H9 (cell line): ENCODE results near the gene TRIO. TPM values are rescaled to one million over a fixed set of nuclear protein-coding genes. Genes with fewer than 3 reads are reported as not detected.
A peak's percentile ranks its signal among the peaks of the same experiment; 100 is the strongest.

Experiments used
- DNase-seq: peaks from one replicate; pipeline ENCODE4 v3.0.0-alpha.2; 2017
- H2AFZ ChIP-seq: one replicate; pipeline ENCODE4 v1.6.1; 2013; ENCODE audit warnings: mild to moderate bottlenecking, low read length, control low read depth, moderate library complexity
- H2AK5ac ChIP-seq: 2 replicates; pipeline ENCODE4 v1.6.1; 2013; ENCODE audit warnings: low read length, control low read depth, mixed read lengths; ENCODE audit not compliant: insufficient read length
- H2BK120ac ChIP-seq: one replicate; pipeline ENCODE4 v1.6.1; 2013; ENCODE audit warnings: low read depth, mild to moderate bottlenecking, low read length, control low read depth, inconsistent platforms; ENCODE audit not compliant: poor library complexity, severe bottlenecking
- H2BK12ac ChIP-seq: 2 replicates; pipeline ENCODE4 v1.6.1; 2013; ENCODE audit warnings: low read length, control low read depth, mixed read lengths, low read depth; ENCODE audit not compliant: insufficient read length
- H2BK15ac ChIP-seq: 2 replicates; pipeline ENCODE4 v1.6.1; 2013; ENCODE audit warnings: low read depth, low read length, control low read depth
- H2BK20ac ChIP-seq: one replicate; pipeline ENCODE4 v1.6.1; 2013; ENCODE audit warnings: low read depth, mild to moderate bottlenecking, low read length, control low read depth, inconsistent platforms; ENCODE audit not compliant: poor library complexity, severe bottlenecking
- H2BK5ac ChIP-seq: 2 replicates; pipeline ENCODE4 v1.6.1; 2013; ENCODE audit warnings: low read length, control low read depth, mixed read lengths; ENCODE audit not compliant: insufficient read length
- H3K14ac ChIP-seq: 2 replicates; pipeline ENCODE4 v1.6.1; 2013; ENCODE audit warnings: low read length, control low read depth; ENCODE audit not compliant: insufficient read depth
- H3K18ac ChIP-seq: 2 replicates; pipeline ENCODE4 v1.6.1; 2013; ENCODE audit warnings: low read depth, mild to moderate bottlenecking, mixed read lengths, low read length, control low read depth; ENCODE audit not compliant: insufficient read length
- H3K23ac ChIP-seq: 2 replicates; pipeline ENCODE4 v1.6.1; 2013; ENCODE audit warnings: low read length, control low read depth, mixed read lengths, low read depth; ENCODE audit not compliant: insufficient read length
- H3K23me2 ChIP-seq: 2 replicates; pipeline ENCODE4 v1.6.1; 2013; ENCODE audit warnings: low read depth, mild to moderate bottlenecking, mixed read lengths, low read length, control low read depth; ENCODE audit not compliant: insufficient read length, poor library complexity, severe bottlenecking
- H3K27ac ChIP-seq: 2 replicates; pipeline ENCODE4 v1.5.1; 2013; ENCODE audit warnings: low read length, control low read depth, mixed read lengths, low read depth; ENCODE audit not compliant: insufficient read length
- H3K27me3 ChIP-seq: 2 replicates; pipeline ENCODE4 v1.6.1; 2013; ENCODE audit warnings: low read length, control low read depth, inconsistent platforms; ENCODE audit not compliant: insufficient read depth
- H3K4ac ChIP-seq: 2 replicates; pipeline ENCODE4 v1.6.1; 2013; ENCODE audit warnings: low read depth, mild to moderate bottlenecking, control low read depth, inconsistent platforms, low read length, moderate library complexity
- H3K4me1 ChIP-seq: 2 replicates; pipeline ENCODE4 v1.6.1; 2013; ENCODE audit warnings: low read length, control low read depth, inconsistent platforms; ENCODE audit not compliant: insufficient read depth
- H3K4me2 ChIP-seq: 2 replicates; pipeline ENCODE4 v1.6.1; 2013; ENCODE audit warnings: low read length, control low read depth, mixed read lengths; ENCODE audit not compliant: insufficient read length, insufficient read depth
- H3K56ac ChIP-seq: 2 replicates; pipeline ENCODE4 v1.6.1; 2013; ENCODE audit warnings: low read depth, mild to moderate bottlenecking, mixed read lengths, low read length, control low read depth; ENCODE audit not compliant: insufficient read length
- H3K79me1 ChIP-seq: 2 replicates; pipeline ENCODE4 v1.6.1; 2013; ENCODE audit warnings: low read depth, mild to moderate bottlenecking, moderate library complexity, low read length, control low read depth, inconsistent platforms; ENCODE audit not compliant: insufficient read depth, poor library complexity, severe bottlenecking
- H3K79me2 ChIP-seq: 2 replicates; pipeline ENCODE4 v1.6.1; 2013; ENCODE audit warnings: low read length, control low read depth, inconsistent platforms; ENCODE audit not compliant: insufficient read depth
- H3K9ac ChIP-seq: 2 replicates; pipeline ENCODE4 v1.6.1; 2013; ENCODE audit warnings: low read length, control low read depth, mixed read lengths; ENCODE audit not compliant: insufficient read length; ENCODE audit errors: extremely low read depth
- H3K9me3 ChIP-seq: one replicate; pipeline ENCODE4 v1.6.1; 2013; ENCODE audit warnings: low read depth, low read length, inconsistent platforms; ENCODE audit not compliant: control insufficient read depth
- H3T11ph ChIP-seq: one replicate; pipeline ENCODE4 v1.6.1; 2013; ENCODE audit warnings: mild to moderate bottlenecking, low read length, control low read depth, inconsistent platforms
- H4K20me1 ChIP-seq: one replicate; pipeline ENCODE4 v1.6.1; 2013; ENCODE audit not compliant: control insufficient read depth, insufficient read length, insufficient read depth
- H4K5ac ChIP-seq: 2 replicates; pipeline ENCODE4 v1.6.1; 2013; ENCODE audit warnings: low read depth, mild to moderate bottlenecking, mixed read lengths, low read length, control low read depth; ENCODE audit not compliant: insufficient read length
- H4K8ac ChIP-seq: replicated peaks from 2 replicates; pipeline ENCODE4 v1.6.1; 2013; ENCODE audit warnings: low read length, control low read depth, mixed read lengths, low read depth; ENCODE audit not compliant: insufficient read length
- H4K91ac ChIP-seq: 2 replicates; pipeline ENCODE4 v1.6.1; 2013; ENCODE audit warnings: low read depth, mild to moderate bottlenecking, moderate library complexity, mixed read lengths, low read length, control low read depth; ENCODE audit not compliant: insufficient read length
- H3K27ac Mint-ChIP-seq, 3 experiments: 2 replicates in 2 of 3; 3 replicates in 1 of 3; pipeline ENCODE4 v1.8.0; 2020 to 2021; ENCODE audit warnings: mixed read lengths in 3 of 3, mild to moderate bottlenecking in 1 of 3, moderate library complexity in 1 of 3
- H3K27me3 Mint-ChIP-seq: 2 replicates; pipeline ENCODE4 v1.8.0; 2021; ENCODE audit warnings: low read depth, mild to moderate bottlenecking, moderate library complexity, mixed read lengths
- H3K36me3 Mint-ChIP-seq, 3 experiments: 2 replicates in 2 of 3; 3 replicates in 1 of 3; pipeline ENCODE4 v1.8.0; 2020 to 2021; ENCODE audit warnings: low read depth in 3 of 3, mixed read lengths in 3 of 3; ENCODE audit not compliant: insufficient read depth in 1 of 3
- H3K4me1 Mint-ChIP-seq, 2 experiments: 2 replicates each; pipeline ENCODE4 v1.8.0; 2020; ENCODE audit warnings: mixed read lengths in 2 of 2
- H3K4me3 Mint-ChIP-seq, 2 experiments: 2 replicates in 1 of 2; 3 replicates in 1 of 2; pipeline ENCODE4 v1.8.0; 2020 to 2021; ENCODE audit warnings: mild to moderate bottlenecking in 2 of 2, mixed read lengths in 2 of 2, moderate library complexity in 1 of 2
- H3K9me3 Mint-ChIP-seq, 2 experiments: 2 replicates in 1 of 2; 3 replicates in 1 of 2; pipeline ENCODE4 v1.8.0; 2020; ENCODE audit warnings: mild to moderate bottlenecking in 2 of 2, mixed read lengths in 2 of 2, moderate library complexity in 1 of 2
- WGBS: extraction: QIAGEN DNeasy Blood & Tissue Kit; methylation state at CpG from one replicate; pipeline ENCODE4 v1.1.7; 2013; ENCODE audit warnings: missing lambda C conversion rate, low lambda C conversion rate, mixed read lengths; ENCODE audit not compliant: insufficient read length; ENCODE audit errors: extremely low coverage; 5-methylcytosine and 5-hydroxymethylcytosine counted together
- total RNA-seq: library from RNA; stranded (reverse); gene quantifications from 2 replicates; pipeline ENCODE4 v1.2.1, GENCODE V29; 2021
- TF ChIP-seq, protein P1 (sequence below): fragments of 200-600 bp; sonication (generic); conservative IDR thresholded peaks from 3 replicates; pipeline ENCODE4 v1.8.0; 2021; ENCODE audit warnings: antibody characterized with exemption, mild to moderate bottlenecking

TRIO gene
- total RNA-seq, 1 experiment from 2014 or later, result 87.8 TPM

DNA sequence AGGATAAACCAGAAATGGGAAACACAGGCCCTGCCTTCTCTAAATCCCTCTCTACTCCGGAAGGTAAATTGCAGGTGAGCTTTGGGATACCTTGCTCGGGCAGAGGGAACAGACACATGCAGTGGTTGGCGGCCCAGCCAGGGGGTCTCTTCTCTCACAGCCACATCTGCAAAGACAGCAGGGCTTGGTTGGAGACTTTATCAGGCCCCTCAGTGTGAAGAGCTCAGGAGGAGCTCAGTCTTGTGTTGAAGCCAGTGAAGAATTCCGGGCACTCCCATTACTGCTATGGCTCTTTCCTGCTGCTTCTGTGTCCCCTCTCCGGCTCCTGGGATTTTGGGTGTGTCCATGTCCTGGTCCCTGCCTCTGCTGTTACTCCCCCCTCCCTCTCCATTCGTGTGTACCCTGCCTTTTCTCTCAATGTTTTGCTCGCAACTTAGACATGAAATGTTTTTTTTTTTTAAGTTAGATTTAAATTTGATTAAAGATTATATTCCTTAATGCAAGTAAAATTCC, 99.8 kb downstream of the TRIO start:
- Mint-ChIP-seq H3K4me3 (no peak overlapping the region), H3K36me3 (no peaks in the 10 kb centered on the region), H3K9me3 (no peaks in the 10 kb centered on the region), H3K27ac (0 out of 7 replicates have a peak overlapping the region, but pooled peaks of 1 of the 3 experiments have one; percentile 49), H3K4me1 (peaks cover 57 to 69% of the 10 kb centered on the region in 2 experiments), H3K27me3 (no peaks in the 10 kb centered on the region)
- Histone ChIP-seq H3K18ac (no peak overlapping the region), H2AFZ (no peak overlapping the region), H2BK5ac (no peak overlapping the region), H3T11ph (no peak overlapping the region), H3K4ac (no peak overlapping the region), H3K4me1 (peaks cover 9% of the 10 kb centered on the region), H4K8ac (no peak overlapping the region), H3K4me2 (no peak overlapping the region), H3K27ac (no peak overlapping the region), H3K79me2 (peaks cover 23% of the 10 kb centered on the region; the same call in 1 of the 2 replicates), H3K9me3 (no peaks in the 10 kb centered on the region), H3K27me3 (no peaks in the 10 kb centered on the region), H2BK120ac (no peak overlapping the region), H3K23ac (no peak overlapping the region), H4K5ac (no peak overlapping the region), H3K9ac (no peak overlapping the region), H3K79me1 (peaks cover 2% of the 10 kb centered on the region), H2AK5ac (no peak overlapping the region), H3K56ac (no peak overlapping the region), H3K23me2 (no peaks in the 10 kb centered on the region), H3K14ac (no peak overlapping the region), H2BK20ac (no peak overlapping the region), H4K20me1 (no peaks in the 10 kb centered on the region), H4K91ac (no peak overlapping the region), H2BK15ac (no peak overlapping the region), H2BK12ac (no peak overlapping the region)
- WGBS, result no CpG with 5 or more reads among the region's 7 CpGs
- TF ChIP-seq, protein P1, sequence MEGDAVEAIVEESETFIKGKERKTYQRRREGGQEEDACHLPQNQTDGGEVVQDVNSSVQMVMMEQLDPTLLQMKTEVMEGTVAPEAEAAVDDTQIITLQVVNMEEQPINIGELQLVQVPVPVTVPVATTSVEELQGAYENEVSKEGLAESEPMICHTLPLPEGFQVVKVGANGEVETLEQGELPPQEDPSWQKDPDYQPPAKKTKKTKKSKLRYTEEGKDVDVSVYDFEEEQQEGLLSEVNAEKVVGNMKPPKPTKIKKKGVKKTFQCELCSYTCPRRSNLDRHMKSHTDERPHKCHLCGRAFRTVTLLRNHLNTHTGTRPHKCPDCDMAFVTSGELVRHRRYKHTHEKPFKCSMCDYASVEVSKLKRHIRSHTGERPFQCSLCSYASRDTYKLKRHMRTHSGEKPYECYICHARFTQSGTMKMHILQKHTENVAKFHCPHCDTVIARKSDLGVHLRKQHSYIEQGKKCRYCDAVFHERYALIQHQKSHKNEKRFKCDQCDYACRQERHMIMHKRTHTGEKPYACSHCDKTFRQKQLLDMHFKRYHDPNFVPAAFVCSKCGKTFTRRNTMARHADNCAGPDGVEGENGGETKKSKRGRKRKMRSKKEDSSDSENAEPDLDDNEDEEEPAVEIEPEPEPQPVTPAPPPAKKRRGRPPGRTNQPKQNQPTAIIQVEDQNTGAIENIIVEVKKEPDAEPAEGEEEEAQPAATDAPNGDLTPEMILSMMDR, result no peak
- DNase-seq, result no peak
